ENCODE measurements around the gene PRKN. TPM values are rescaled to one million over a fixed set of nuclear protein-coding genes. Genes with fewer than 3 reads are reported as not detected.

Gene PRKN
- total and polyA plus RNA-seq, 9 of the 15 experiments (the other 6 are each of a cell fraction or from before 2014, with no cell fraction given), result 0.03 to 0.96 (median 0.15) TPM; not detected in 2

DNA sequence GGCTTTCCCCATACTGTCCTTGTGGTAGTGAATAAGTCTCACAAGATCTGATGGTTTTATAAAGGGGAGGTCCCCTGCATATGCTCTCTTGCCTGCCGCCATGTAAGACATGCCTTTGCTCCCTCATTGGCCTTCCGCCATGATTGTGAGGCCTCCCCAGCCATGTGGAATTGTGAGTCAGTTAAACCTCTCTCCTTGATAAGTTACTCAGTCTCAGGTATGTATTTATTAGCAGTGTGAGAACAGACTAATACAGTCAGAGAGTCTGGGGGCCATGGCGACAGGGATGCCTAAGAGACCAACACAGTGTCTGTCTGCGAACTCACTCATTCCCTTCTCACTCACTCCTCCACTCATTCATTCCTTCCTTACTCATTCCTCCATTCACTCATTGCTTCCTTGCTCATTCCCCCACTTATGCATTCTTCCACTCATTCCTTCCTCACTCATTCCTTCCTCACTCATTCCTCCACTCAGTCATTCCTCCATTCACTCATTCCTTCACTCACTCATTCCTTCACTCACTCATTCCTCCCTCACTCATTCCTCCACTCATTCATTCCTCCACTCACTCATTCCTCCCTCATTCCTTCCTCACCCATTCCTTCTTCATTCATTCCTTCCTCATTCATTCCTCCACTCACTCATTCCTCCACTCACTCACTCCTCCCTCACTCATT lies 1316.2 kb downstream of the PRKN start (continued):
- TF ChIP-seq SIN3A (IDR thresholded peaks at IDR 0.05; ENCODE audit: borderline replicate concordance in 2 of 2, control insufficient read depth in 1 of 2, low read depth in 2 of 2, low read length in 2 of 2) (no peak), ZNF274 (IDR thresholded peaks at IDR 0.05; ENCODE audit: borderline replicate concordance, low read depth, low read length) (no peak), RBBP5 (IDR thresholded peaks at IDR 0.05; ENCODE audit: borderline replicate concordance, insufficient read depth, low read length, poor library complexity, severe bottlenecking) (no peak), BRF1 (IDR thresholded peaks at IDR 0.05; ENCODE audit: borderline replicate concordance, extremely low read depth, insufficient read length) (no peak), SMAD3 (CRISPR knock-in tag; conservative IDR thresholded peaks at IDR 0.05) (no peak), CAMTA2 (CRISPR knock-in tag; conservative IDR thresholded peaks at IDR 0.05) (no peak), ZNF699 (CRISPR knock-in tag; IDR thresholded peaks at IDR 0.05; ENCODE audit: insufficient replicate concordance) (no peak), ZNF780A (CRISPR knock-in tag; IDR thresholded peaks at IDR 0.05) (no peak), HNRNPK (IDR thresholded peaks at IDR 0.05; ENCODE audit: low read depth, low read length, poor library complexity, severe bottlenecking) (no peak), ZNF239 (CRISPR knock-in tag; IDR thresholded peaks at IDR 0.05) (no peak), ZNF197 (CRISPR knock-in tag; IDR thresholded peaks at IDR 0.05; ENCODE audit: low read depth) (no peak), CEBPG (CRISPR knock-in tag; IDR thresholded peaks at IDR 0.05) (no peak), CEBPG (tag; conservative IDR thresholded peaks at IDR 0.05 in 1 of 2, IDR thresholded peaks at IDR 0.05 in 1 of 2) (no peak), HIVEP1 (CRISPR knock-in tag; IDR thresholded peaks at IDR 0.05) (no peak), BCOR (IDR thresholded peaks at IDR 0.05) (peak; percentile 61; the same call in 1 of the 2 replicates), U2AF2 (optimal IDR thresholded peaks at IDR 0.05; ENCODE audit: low read depth, low read length) (no peak), GTF2B (IDR thresholded peaks at IDR 0.05; ENCODE audit: extremely low read depth, insufficient read length) (no peak), CHD4 (IDR thresholded peaks at IDR 0.05; ENCODE audit: insufficient read depth, insufficient replicate concordance, low read depth, low read length, poor library complexity, severe bottlenecking) (no peak), NONO (IDR thresholded peaks at IDR 0.05; ENCODE audit: low read depth in 2 of 2, low read length in 1 of 2) (no peak)
- TF ChIP-seq, protein P1, sequence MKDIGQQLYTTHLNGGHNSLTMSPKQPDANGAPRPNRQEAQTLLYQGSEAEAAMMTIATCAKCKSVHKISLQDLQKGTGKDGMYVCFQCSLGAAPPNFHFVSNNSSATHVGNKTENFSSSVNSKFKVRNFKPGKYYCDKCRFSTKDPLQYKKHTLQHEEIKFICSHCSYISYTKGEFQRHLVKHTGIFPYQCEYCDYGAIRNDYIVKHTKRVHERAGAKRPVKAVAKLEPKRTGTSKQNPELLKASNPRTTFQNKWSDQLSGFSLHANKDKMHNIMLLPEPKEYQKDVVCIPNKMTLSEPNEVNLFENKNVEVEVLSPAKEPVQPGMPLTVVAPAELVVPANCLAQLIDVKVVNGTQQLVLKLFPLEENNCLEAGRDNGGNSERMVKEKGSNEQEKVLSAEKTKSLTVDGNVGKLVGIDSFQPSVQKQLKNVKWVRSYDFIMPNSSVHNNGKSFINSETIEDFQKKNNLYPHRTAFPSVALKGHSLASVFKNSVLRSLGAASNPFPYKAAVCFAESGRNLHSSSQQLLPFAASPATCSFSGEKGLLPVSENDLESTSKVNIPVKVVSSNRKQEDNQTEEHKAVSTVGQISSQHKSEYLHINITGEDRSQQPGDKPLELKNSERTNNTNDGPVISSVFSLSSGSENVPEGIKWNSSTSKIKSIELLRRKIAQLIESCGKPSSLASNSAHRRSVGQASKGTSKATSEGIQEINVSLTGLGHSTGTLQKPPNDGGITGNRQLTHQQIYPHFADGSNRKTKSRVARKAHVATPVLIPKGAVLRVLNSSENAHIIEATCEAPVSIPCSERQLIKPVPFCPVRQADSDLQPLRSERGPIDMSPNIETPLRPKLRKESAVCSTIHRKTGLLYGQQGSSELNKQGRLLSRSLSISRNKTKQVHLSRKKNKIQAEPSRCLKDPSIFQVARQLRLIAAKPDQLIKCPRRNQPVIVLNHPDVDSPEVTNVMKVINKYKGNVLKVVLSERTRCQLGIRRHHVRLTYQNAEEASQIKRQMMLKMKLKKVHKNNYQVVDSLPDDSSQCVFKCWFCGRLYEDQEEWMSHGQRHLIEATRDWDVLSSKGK (CRISPR knock-in tag; IDR thresholded peaks at IDR 0.05), result no peak
- TF ChIP-seq, protein P2, sequence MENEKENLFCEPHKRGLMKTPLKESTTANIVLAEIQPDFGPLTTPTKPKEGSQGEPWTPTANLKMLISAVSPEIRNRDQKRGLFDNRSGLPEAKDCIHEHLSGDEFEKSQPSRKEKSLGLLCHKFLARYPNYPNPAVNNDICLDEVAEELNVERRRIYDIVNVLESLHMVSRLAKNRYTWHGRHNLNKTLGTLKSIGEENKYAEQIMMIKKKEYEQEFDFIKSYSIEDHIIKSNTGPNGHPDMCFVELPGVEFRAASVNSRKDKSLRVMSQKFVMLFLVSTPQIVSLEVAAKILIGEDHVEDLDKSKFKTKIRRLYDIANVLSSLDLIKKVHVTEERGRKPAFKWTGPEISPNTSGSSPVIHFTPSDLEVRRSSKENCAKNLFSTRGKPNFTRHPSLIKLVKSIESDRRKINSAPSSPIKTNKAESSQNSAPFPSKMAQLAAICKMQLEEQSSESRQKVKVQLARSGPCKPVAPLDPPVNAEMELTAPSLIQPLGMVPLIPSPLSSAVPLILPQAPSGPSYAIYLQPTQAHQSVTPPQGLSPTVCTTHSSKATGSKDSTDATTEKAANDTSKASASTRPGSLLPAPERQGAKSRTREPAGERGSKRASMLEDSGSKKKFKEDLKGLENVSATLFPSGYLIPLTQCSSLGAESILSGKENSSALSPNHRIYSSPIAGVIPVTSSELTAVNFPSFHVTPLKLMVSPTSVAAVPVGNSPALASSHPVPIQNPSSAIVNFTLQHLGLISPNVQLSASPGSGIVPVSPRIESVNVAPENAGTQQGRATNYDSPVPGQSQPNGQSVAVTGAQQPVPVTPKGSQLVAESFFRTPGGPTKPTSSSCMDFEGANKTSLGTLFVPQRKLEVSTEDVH (IDR thresholded peaks at IDR 0.05; ENCODE audit: low read depth, partially characterized antibody), result no peak
